SK-N-SH treated with all-trans-retinoic acid at 6 μM for 48 hours (cell line): Measurements from ENCODE around the gene SPTSSB.

Experiments used
- ATAC-seq: fragments of 200-7000 bp; cut with Tn5 transposase; 3 replicates; pipeline ENCODE4 v1.9.1; 2020; ENCODE audit warnings: mild to moderate bottlenecking, moderate library complexity
- ARNTL ChIP-seq: fragments of 450-650 bp; formaldehyde crosslinking; IDR thresholded peaks from 2 replicates; pipeline ENCODE4 v1.5.0; 2020; ENCODE audit warnings: low read depth, mild to moderate bottlenecking, moderate library complexity, borderline replicate concordance
- BACH2 ChIP-seq: fragments of 250-450 bp; sonication (Bioruptor Pico); IDR thresholded peaks from 2 replicates; pipeline ENCODE4 v1.9.0; 2021; ENCODE audit warnings: mild to moderate bottlenecking, borderline replicate concordance
- CSDC2 ChIP-seq: fragments of 250-450 bp; sonication (Bioruptor Pico); IDR thresholded peaks from 2 replicates; pipeline ENCODE4 v1.5.0; 2020; ENCODE audit warnings: mild to moderate bottlenecking, moderate library complexity
- ESRRG ChIP-seq: fragments of 250-450 bp; sonication (Bioruptor Pico); IDR thresholded peaks from 2 replicates; pipeline ENCODE4 v1.6.1; 2021; ENCODE audit warnings: mild to moderate bottlenecking
- GLIS3 ChIP-seq: fragments of 250-450 bp; sonication (Bioruptor Pico); IDR thresholded peaks from 2 replicates; pipeline ENCODE4 v1.5.0; 2020; ENCODE audit warnings: mild to moderate bottlenecking, moderate library complexity
- ISL1 ChIP-seq: fragments of 250-450 bp; sonication (Bioruptor Pico); IDR thresholded peaks from 2 replicates; pipeline ENCODE4 v2.1.2; 2022; ENCODE audit warnings: mild to moderate bottlenecking, moderate library complexity
- OSR1 ChIP-seq: fragments of 250-450 bp; sonication (Bioruptor Pico); IDR thresholded peaks from 2 replicates; pipeline ENCODE4 v1.8.0; 2022; ENCODE audit warnings: moderate library complexity, mild to moderate bottlenecking, inconsistent platforms
- PPARA ChIP-seq: fragments of 250-450 bp; sonication (Bioruptor Pico); IDR thresholded peaks from 2 replicates; pipeline ENCODE4 v1.5.0; 2020; ENCODE audit warnings: mild to moderate bottlenecking, borderline replicate concordance
- RARB ChIP-seq: fragments of 250-450 bp; sonication (Bioruptor Pico); IDR thresholded peaks from 2 replicates; pipeline ENCODE4 v1.8.0; 2021; ENCODE audit warnings: mild to moderate bottlenecking, moderate library complexity
- TCF4 ChIP-seq: fragments of 250-450 bp; sonication (Bioruptor Pico); IDR thresholded peaks from 2 replicates; pipeline ENCODE4 v1.8.0; 2021; ENCODE audit warnings: mild to moderate bottlenecking, moderate library complexity, borderline replicate concordance
- ZC3H10 ChIP-seq: fragments of 250-450 bp; sonication (Bioruptor Pico); IDR thresholded peaks from 2 replicates; pipeline ENCODE4 v1.5.1; 2021; ENCODE audit warnings: mild to moderate bottlenecking, moderate library complexity
- ZFP3 ChIP-seq: fragments of 250-450 bp; sonication (Bioruptor Pico); IDR thresholded peaks from 2 replicates; pipeline ENCODE4 v1.5.0; 2020; ENCODE audit warnings: mild to moderate bottlenecking, moderate library complexity
- ZFP30 ChIP-seq: fragments of 450-650 bp; formaldehyde crosslinking; IDR thresholded peaks from 2 replicates; pipeline ENCODE4 v1.5.0; 2022; ENCODE audit warnings: mild to moderate bottlenecking, moderate library complexity
- ZNF565 ChIP-seq: fragments of 450-650 bp; formaldehyde crosslinking; conservative IDR thresholded peaks from 2 replicates; pipeline ENCODE4 v1.5.0; 2020; ENCODE audit warnings: low read depth, mild to moderate bottlenecking, moderate library complexity
- ZNF70 ChIP-seq: fragments of 450-650 bp; formaldehyde crosslinking; IDR thresholded peaks from 2 replicates; pipeline ENCODE4 v1.5.0; 2020; ENCODE audit warnings: mild to moderate bottlenecking, moderate library complexity
- ZNF8 ChIP-seq: fragments of 450-650 bp; formaldehyde crosslinking; IDR thresholded peaks from 2 replicates; pipeline ENCODE4 v1.5.0; 2020; ENCODE audit warnings: mild to moderate bottlenecking, moderate library complexity
- TF ChIP-seq, protein P1 (sequence below): fragments of 250-450 bp; sonication (Bioruptor Pico); IDR thresholded peaks from 2 replicates; pipeline ENCODE4 v1.8.0; 2021; ENCODE audit warnings: low read depth, mild to moderate bottlenecking, moderate library complexity, borderline replicate concordance
- TF ChIP-seq, protein P2 (sequence below): fragments of 250-450 bp; sonication (Bioruptor Pico); IDR thresholded peaks from 2 replicates; pipeline ENCODE4 v1.5.1; 2021; ENCODE audit warnings: mild to moderate bottlenecking, moderate library complexity
- TF ChIP-seq, protein P3 (sequence below): fragments of 250-450 bp; sonication (Bioruptor Pico); IDR thresholded peaks from 2 replicates; pipeline ENCODE4 v1.8.0; 2020; ENCODE audit warnings: mild to moderate bottlenecking, moderate library complexity, borderline replicate concordance

SPTSSB gene

GRCh38 chr3:161349529-161350312 lies 21.6 kb downstream of the SPTSSB start (continued):
- TF ChIP-seq ZC3H10 (CRISPR knock-in tag) (no peak), ZNF70 (no peak), OSR1 (CRISPR knock-in tag) (no peak), CSDC2 (CRISPR knock-in tag) (no peak), TCF4 (CRISPR knock-in tag) (no peak), ZNF8 (CRISPR knock-in tag) (no peak)
- TF ChIP-seq, protein P1, sequence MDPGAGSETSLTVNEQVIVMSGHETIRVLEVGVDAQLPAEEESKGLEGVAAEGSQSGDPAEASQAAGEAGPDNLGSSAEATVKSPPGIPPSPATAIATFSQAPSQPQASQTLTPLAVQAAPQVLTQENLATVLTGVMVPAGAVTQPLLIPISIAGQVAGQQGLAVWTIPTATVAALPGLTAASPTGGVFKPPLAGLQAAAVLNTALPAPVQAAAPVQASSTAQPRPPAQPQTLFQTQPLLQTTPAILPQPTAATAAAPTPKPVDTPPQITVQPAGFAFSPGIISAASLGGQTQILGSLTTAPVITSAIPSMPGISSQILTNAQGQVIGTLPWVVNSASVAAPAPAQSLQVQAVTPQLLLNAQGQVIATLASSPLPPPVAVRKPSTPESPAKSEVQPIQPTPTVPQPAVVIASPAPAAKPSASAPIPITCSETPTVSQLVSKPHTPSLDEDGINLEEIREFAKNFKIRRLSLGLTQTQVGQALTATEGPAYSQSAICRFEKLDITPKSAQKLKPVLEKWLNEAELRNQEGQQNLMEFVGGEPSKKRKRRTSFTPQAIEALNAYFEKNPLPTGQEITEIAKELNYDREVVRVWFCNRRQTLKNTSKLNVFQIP (CRISPR knock-in tag): no peak

- ATAC-seq: no peak
- TF ChIP-seq BACH2 (CRISPR knock-in tag): no peak
- TF ChIP-seq ZNF565 (CRISPR knock-in tag): no peak
- TF ChIP-seq ZC3H10 (CRISPR knock-in tag): no peak
- peak; percentile 60 for TF ChIP-seq ISL1 (CRISPR knock-in tag)
These were observed 22.4 kb downstream of the SPTSSB start for GRCh38 chr3:161348796-161349400.

- ATAC-seq: no peak
- TF ChIP-seq RARB (no peak), ARNTL (CRISPR knock-in tag) (no peak), PPARA (no peak), CSDC2 (CRISPR knock-in tag) (no peak), ISL1 (CRISPR knock-in tag) (no peak), GLIS3 (CRISPR knock-in tag) (no peak), ZFP3 (CRISPR knock-in tag) (no peak), ZFP30 (CRISPR knock-in tag) (no peak)
- TF ChIP-seq, protein P2, sequence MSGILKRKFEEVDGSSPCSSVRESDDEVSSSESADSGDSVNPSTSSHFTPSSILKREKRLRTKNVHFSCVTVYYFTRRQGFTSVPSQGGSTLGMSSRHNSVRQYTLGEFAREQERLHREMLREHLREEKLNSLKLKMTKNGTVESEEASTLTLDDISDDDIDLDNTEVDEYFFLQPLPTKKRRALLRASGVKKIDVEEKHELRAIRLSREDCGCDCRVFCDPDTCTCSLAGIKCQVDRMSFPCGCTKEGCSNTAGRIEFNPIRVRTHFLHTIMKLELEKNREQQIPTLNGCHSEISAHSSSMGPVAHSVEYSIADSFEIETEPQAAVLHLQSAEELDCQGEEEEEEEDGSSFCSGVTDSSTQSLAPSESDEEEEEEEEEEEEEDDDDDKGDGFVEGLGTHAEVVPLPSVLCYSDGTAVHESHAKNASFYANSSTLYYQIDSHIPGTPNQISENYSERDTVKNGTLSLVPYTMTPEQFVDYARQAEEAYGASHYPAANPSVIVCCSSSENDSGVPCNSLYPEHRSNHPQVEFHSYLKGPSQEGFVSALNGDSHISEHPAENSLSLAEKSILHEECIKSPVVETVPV: no peak
- TF ChIP-seq, protein P1 (CRISPR knock-in tag): no peak
These were observed 23.6 kb downstream of the SPTSSB start for GRCh38 chr3:161347726-161348125.

GRCh38 chr3:161345023-161345422 lies 26.3 kb downstream of the SPTSSB start:
- TF ChIP-seq TCF4 (CRISPR knock-in tag): no peak
- no peak for ATAC-seq

DNA sequence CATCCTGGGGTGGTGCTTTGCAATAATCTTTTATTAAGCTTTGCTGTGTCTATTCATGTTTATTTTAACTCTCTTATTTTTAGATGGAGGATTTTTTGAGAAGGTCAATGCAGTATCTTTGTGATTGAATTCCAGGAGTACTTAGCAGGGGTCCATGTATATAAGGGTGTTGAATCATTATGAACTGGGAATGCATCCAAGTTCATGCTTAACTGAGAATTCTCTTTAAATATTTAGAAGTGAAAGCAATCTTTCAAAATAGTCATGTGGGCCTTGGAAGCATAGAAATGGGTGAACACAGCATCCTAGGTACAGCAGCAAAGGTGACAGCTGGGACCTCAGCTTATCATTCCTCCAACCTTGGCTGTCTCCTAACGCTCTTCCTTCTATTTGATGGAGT lies 27.3 kb downstream of the SPTSSB start:
- TF ChIP-seq TCF4 (CRISPR knock-in tag) (no peak), RARB (no peak), ZNF8 (CRISPR knock-in tag) (no peak), GLIS3 (CRISPR knock-in tag) (no peak), ESRRG (CRISPR knock-in tag) (no peak)
- TF ChIP-seq, protein P3, sequence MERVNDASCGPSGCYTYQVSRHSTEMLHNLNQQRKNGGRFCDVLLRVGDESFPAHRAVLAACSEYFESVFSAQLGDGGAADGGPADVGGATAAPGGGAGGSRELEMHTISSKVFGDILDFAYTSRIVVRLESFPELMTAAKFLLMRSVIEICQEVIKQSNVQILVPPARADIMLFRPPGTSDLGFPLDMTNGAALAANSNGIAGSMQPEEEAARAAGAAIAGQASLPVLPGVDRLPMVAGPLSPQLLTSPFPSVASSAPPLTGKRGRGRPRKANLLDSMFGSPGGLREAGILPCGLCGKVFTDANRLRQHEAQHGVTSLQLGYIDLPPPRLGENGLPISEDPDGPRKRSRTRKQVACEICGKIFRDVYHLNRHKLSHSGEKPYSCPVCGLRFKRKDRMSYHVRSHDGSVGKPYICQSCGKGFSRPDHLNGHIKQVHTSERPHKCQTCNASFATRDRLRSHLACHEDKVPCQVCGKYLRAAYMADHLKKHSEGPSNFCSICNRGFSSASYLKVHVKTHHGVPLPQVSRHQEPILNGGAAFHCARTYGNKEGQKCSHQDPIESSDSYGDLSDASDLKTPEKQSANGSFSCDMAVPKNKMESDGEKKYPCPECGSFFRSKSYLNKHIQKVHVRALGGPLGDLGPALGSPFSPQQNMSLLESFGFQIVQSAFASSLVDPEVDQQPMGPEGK (CRISPR knock-in tag): no peak
- TF ChIP-seq, all 23 proteins: peak for 0
- no peak for ATAC-seq
